ENCODE data around the gene TBC1D22A. TPM values are rescaled to one million over a fixed set of nuclear protein-coding genes. Genes with fewer than 3 reads are reported as not detected.

Gene TBC1D22A
- total RNA-seq, 1 donor from 2014 or later, result 10.6 TPM

DNA sequence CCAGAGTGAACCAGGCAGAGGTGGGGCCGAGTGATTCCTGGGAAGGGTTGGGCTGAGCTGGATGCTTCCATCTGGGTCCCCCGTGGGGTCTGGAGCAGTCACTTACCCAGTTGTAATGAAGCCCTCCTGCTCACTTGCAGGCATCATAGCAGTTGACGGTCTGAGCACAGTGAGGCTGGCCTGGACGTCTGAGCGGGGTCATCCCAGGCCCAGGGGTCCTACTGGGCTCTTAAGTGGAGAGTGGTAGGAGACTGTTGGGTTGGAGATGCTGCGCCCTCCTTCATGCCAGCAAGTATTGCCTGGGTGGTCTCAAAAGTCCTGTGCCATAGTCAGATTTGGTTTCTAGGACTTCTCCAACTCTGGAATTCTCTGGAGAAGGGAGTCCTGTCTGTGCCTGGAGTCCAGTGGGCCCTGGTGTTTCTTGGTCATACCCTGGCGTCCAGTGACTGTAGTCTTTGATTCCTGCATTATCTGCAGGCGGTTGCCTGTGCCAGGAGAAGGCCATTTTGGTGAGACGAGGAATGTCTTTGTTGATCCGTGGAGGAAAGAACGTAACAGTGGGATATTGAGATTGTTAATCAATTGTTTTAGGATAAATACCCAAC, 82.3 kb downstream of the TBC1D22A start:
- peak overlapping the region; percentile 16 for H3K27ac Mint-ChIP-seq
- Histone ChIP-seq H3F3A (ENCODE audit: low read depth) (no peaks in the 10 kb centered on the region), H4K20me1 (ENCODE audit: low read depth) (no peaks in the 10 kb centered on the region), H3K4me2 (no peak overlapping the region), H2AFZ (replicated peaks) (no peak overlapping the region), H3K9ac (no peak overlapping the region), H3K27ac (no peak overlapping the region), H3K36me3 (no peaks in the 10 kb centered on the region), H3K27me3 (no peaks in the 10 kb centered on the region), H3K79me2 (ENCODE audit: low read depth) (no peaks in the 10 kb centered on the region), H3K9me3 (ENCODE audit: low read depth) (no peaks in the 10 kb centered on the region), H3K4me3 (no peak overlapping the region), H3K4me1 (no peaks in the 10 kb centered on the region)
- H3K4me3 Mint-ChIP-seq, result no peak overlapping the region
- H3K36me3 Mint-ChIP-seq, result peaks cover 4% of the 10 kb centered on the region
- no peak for DNase-seq (ENCODE audit: low spot score)
- no peak for TF ChIP-seq EZH2 (IDR thresholded peaks at IDR 0.05)
- H3K4me1 Mint-ChIP-seq, result no peaks in the 10 kb centered on the region
- no peaks in the 10 kb centered on the region for H3K9me3 Mint-ChIP-seq
- peaks cover 8% of the 10 kb centered on the region for H3K27me3 Mint-ChIP-seq (ENCODE audit: insufficient read depth, low read depth)

DNA sequence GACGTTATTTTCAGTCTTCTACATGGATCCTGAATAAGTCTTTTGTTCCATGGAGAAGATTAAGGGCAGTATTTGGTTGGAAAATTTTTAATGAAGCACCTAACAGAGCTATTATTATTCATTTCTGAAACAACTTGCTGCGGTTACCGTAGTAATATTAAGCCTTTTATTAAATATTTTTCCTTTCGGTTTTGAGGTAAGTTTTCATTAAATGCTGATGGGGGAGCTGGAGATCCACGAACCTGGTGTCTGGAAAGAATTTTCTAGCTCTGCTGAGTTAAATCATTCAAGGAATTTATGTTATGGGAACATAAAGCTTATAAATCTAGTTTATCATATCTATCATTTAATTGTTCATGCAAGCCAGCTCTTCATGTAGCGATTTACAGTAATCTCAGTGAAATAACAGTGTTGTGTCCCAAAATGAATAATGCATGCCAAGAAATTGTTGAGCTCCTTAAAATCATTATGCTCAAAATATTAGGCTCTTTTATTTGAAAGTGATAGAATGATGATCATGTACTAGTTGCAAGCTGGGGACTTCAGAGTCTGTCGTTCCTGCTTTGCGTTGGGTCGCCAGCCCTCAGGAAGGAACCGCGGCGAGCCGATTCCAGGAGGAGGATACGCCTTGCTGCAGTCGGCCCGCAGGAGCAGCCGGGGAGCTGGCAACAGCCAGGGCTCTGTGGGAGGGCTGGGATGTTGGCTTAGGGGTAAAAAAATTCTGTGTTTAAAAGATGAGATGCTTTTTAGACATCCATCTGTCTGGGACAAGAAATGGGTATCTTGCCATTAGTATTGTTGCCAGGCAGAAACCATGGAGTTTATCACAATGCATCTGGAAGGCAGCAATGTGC, 83.1 kb downstream of the TBC1D22A start:
- H3K36me3 ChIP-seq, result no peaks in the 10 kb centered on the region
- peaks cover 7% of the 10 kb centered on the region for H3K36me3 Mint-ChIP-seq
- no peak overlapping the region for H3K27ac ChIP-seq
- H3K27me3 ChIP-seq, result no peaks in the 10 kb centered on the region
- no peaks in the 10 kb centered on the region for H3K4me1 Mint-ChIP-seq
- H3K4me3 ChIP-seq, result no peak overlapping the region
- no peak overlapping the region for H3K9ac ChIP-seq
- no peaks in the 10 kb centered on the region for H4K20me1 ChIP-seq (ENCODE audit: low read depth)
- no peak overlapping the region for H3K4me3 Mint-ChIP-seq
- H2AFZ ChIP-seq (replicated peaks), result no peak overlapping the region
- no peak for TF ChIP-seq EZH2 (IDR thresholded peaks at IDR 0.05)
- TF ChIP-seq, protein P1, sequence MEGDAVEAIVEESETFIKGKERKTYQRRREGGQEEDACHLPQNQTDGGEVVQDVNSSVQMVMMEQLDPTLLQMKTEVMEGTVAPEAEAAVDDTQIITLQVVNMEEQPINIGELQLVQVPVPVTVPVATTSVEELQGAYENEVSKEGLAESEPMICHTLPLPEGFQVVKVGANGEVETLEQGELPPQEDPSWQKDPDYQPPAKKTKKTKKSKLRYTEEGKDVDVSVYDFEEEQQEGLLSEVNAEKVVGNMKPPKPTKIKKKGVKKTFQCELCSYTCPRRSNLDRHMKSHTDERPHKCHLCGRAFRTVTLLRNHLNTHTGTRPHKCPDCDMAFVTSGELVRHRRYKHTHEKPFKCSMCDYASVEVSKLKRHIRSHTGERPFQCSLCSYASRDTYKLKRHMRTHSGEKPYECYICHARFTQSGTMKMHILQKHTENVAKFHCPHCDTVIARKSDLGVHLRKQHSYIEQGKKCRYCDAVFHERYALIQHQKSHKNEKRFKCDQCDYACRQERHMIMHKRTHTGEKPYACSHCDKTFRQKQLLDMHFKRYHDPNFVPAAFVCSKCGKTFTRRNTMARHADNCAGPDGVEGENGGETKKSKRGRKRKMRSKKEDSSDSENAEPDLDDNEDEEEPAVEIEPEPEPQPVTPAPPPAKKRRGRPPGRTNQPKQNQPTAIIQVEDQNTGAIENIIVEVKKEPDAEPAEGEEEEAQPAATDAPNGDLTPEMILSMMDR (IDR thresholded peaks at IDR 0.05), result peak; percentile 52
- no peak overlapping the region for H3K27ac Mint-ChIP-seq
- no peaks in the 10 kb centered on the region for H3K9me3 ChIP-seq (ENCODE audit: low read depth)
- H3K27me3 Mint-ChIP-seq (ENCODE audit: insufficient read depth, low read depth), result peaks cover 8% of the 10 kb centered on the region
- no peaks in the 10 kb centered on the region for H3K9me3 Mint-ChIP-seq
- no peak for DNase-seq (ENCODE audit: low spot score)
- H3K4me1 ChIP-seq, result no peaks in the 10 kb centered on the region
- no peak overlapping the region for H3K4me2 ChIP-seq
- H3F3A ChIP-seq (ENCODE audit: low read depth), result no peaks in the 10 kb centered on the region
- no peaks in the 10 kb centered on the region for H3K79me2 ChIP-seq (ENCODE audit: low read depth)

DNA sequence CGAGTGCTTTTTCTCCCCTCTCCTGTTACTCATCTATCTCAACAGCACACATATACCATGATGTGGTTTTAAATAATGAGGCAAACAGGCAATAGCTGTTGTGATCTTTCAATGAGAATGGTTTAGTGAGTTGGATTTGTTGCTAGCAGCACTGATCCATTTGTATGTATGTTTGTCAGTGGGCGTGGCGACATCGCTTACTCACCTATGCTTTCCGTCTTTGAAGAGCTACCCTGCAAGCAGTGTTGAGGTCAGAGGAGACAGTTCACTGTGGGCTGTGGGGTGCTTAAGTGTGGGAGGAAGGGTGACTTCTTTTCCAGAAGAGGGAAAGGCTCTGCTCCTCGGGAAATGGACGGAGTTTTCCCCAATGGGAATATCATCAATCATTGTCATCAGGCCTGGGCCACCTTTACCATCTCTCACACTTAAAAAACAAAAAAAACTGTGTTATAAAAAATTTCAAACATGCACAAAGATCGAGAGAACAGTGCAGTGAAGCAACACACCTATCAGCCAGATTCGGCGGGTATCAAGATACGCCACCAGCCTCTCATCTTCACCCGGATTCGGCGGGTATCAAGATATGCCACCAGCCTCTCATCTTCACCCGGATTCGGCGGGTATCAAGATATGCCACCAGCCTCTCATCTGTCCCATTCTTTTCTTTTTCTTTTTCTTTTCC, 83.8 kb downstream of the TBC1D22A start:
- H3K27ac ChIP-seq, result no peak overlapping the region

More for the DNA sequence above, 83.8 kb downstream of the TBC1D22A start:
- no peak for DNase-seq (ENCODE audit: low spot score)
- no peaks in the 10 kb centered on the region for H3K36me3 ChIP-seq
- H3K9me3 ChIP-seq (ENCODE audit: low read depth), result no peaks in the 10 kb centered on the region
- H3K4me1 ChIP-seq, result no peaks in the 10 kb centered on the region
- no peak overlapping the region for H3K4me2 ChIP-seq
- H3K27me3 Mint-ChIP-seq (ENCODE audit: insufficient read depth, low read depth), result peaks cover 11% of the 10 kb centered on the region
- H2AFZ ChIP-seq (replicated peaks), result no peak overlapping the region
- H3K4me3 ChIP-seq, result no peak overlapping the region
- H3K36me3 Mint-ChIP-seq, result peaks cover 10% of the 10 kb centered on the region
- no peak for TF ChIP-seq EZH2 (IDR thresholded peaks at IDR 0.05)
- TF ChIP-seq EZH2phosphoT487 (IDR thresholded peaks at IDR 0.05), result no peak
- TF ChIP-seq, protein P1 (IDR thresholded peaks at IDR 0.05), result no peak
- no peaks in the 10 kb centered on the region for H3K9me3 Mint-ChIP-seq
- H3K27ac Mint-ChIP-seq, result no peak overlapping the region
- no peak overlapping the region for H3K4me3 Mint-ChIP-seq
- no peak overlapping the region for H3K9ac ChIP-seq
- H3F3A ChIP-seq (ENCODE audit: low read depth), result no peaks in the 10 kb centered on the region
- no peaks in the 10 kb centered on the region for H4K20me1 ChIP-seq (ENCODE audit: low read depth)
- H3K4me1 Mint-ChIP-seq, result no peaks in the 10 kb centered on the region
- H3K27me3 ChIP-seq, result no peaks in the 10 kb centered on the region
- no peaks in the 10 kb centered on the region for H3K79me2 ChIP-seq (ENCODE audit: low read depth)

All from neural progenitor cell (in vitro differentiated cells).